ENCODE data around the gene LPXN. TPM values are rescaled to one million over a fixed set of nuclear protein-coding genes. Genes with fewer than 3 reads are reported as not detected.

LPXN gene
- total RNA-seq, 1 experiment from 2014 or later, result 2.1 TPM

DNA sequence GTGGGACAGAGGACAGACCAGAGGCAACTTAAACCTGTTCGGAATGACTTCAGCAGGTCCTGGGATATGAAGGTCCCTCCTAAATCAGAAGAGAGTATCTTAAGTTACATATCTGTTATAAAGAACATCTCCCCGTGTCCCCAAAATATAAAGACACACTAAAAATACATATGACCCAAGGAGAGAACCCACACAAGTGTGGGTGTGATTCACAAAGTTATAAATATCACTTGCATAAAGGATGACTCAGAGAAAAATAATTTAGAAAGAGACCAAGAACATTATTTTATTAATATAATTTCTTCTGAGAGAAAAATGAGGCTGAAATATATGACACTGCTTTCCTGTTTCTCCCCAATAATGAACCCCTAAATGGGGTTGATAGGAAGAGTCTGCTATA, 82.0 kb downstream of the LPXN start (continued):
- TF ChIP-seq JUN (CRISPR knock-in tag; IDR thresholded peaks at IDR 0.05) (no peak), ARID4B (CRISPR knock-in tag; IDR thresholded peaks at IDR 0.05; ENCODE audit: borderline replicate concordance) (no peak), ZNF121 (CRISPR knock-in tag; IDR thresholded peaks at IDR 0.05) (no peak)
- TF ChIP-seq, protein P1, sequence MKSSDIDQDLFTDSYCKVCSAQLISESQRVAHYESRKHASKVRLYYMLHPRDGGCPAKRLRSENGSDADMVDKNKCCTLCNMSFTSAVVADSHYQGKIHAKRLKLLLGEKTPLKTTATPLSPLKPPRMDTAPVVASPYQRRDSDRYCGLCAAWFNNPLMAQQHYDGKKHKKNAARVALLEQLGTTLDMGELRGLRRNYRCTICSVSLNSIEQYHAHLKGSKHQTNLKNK (CRISPR knock-in tag; IDR thresholded peaks at IDR 0.05), result no peak

DNA sequence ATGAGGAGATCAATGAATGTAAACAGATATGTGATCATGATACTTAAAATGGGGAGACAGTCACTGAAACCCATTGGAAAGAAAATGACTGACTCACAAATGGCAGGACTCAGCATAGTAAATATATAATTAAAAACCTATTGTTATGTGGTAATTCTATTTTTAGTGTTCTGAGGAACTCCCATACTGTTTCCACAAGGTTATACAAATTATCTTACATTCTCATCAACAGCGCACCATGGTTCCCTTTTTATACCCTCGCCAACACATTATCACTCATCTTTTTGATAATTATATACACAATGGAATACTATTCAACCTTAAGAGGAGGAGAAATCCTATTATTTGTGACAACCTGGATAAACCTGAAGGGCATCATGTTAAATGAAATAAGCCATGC, 84.8 kb downstream of the LPXN start:
- no peak for ATAC-seq

GRCh38 chr11:58487170-58487569, 88.5 kb downstream of the LPXN start:
- ATAC-seq, result no peak
- Mint-ChIP-seq H3K27me3 (ENCODE audit: low read depth) (no peaks in the 10 kb centered on the region), H3K4me3 (no peak overlapping the region), H3K36me3 (no peaks in the 10 kb centered on the region), H3K4me1 (peaks cover 9% of the 10 kb centered on the region), H3K9me3 (peaks cover 10% of the 10 kb centered on the region), H3K27ac (no peak overlapping the region)
- ChIA-PET CTCF (no interaction called here), POLR2A (no interaction called here)
- DNase-seq (ENCODE audit: low spot score), result no peak
- TF ChIP-seq NR3C1 (CRISPR knock-in tag; conservative IDR thresholded peaks at IDR 0.05; ENCODE audit: low read depth), result no peak
- no peak for TF ChIP-seq ATF1 (CRISPR knock-in tag; IDR thresholded peaks at IDR 0.05)
- TF ChIP-seq, protein P2, sequence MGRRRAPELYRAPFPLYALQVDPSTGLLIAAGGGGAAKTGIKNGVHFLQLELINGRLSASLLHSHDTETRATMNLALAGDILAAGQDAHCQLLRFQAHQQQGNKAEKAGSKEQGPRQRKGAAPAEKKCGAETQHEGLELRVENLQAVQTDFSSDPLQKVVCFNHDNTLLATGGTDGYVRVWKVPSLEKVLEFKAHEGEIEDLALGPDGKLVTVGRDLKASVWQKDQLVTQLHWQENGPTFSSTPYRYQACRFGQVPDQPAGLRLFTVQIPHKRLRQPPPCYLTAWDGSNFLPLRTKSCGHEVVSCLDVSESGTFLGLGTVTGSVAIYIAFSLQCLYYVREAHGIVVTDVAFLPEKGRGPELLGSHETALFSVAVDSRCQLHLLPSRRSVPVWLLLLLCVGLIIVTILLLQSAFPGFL (CRISPR knock-in tag; IDR thresholded peaks at IDR 0.05; ENCODE audit: borderline replicate concordance), result no peak
- no peak for TF ChIP-seq GABPB1 (CRISPR knock-in tag; IDR thresholded peaks at IDR 0.05)
- no peak for TF ChIP-seq TEAD4 (CRISPR knock-in tag; IDR thresholded peaks at IDR 0.05)
- TF ChIP-seq ZNF138 (CRISPR knock-in tag; conservative IDR thresholded peaks at IDR 0.05), result no peak
- TF ChIP-seq ZNF532 (CRISPR knock-in tag; IDR thresholded peaks at IDR 0.05; ENCODE audit: borderline replicate concordance), result no peak
- TF ChIP-seq, protein P3, sequence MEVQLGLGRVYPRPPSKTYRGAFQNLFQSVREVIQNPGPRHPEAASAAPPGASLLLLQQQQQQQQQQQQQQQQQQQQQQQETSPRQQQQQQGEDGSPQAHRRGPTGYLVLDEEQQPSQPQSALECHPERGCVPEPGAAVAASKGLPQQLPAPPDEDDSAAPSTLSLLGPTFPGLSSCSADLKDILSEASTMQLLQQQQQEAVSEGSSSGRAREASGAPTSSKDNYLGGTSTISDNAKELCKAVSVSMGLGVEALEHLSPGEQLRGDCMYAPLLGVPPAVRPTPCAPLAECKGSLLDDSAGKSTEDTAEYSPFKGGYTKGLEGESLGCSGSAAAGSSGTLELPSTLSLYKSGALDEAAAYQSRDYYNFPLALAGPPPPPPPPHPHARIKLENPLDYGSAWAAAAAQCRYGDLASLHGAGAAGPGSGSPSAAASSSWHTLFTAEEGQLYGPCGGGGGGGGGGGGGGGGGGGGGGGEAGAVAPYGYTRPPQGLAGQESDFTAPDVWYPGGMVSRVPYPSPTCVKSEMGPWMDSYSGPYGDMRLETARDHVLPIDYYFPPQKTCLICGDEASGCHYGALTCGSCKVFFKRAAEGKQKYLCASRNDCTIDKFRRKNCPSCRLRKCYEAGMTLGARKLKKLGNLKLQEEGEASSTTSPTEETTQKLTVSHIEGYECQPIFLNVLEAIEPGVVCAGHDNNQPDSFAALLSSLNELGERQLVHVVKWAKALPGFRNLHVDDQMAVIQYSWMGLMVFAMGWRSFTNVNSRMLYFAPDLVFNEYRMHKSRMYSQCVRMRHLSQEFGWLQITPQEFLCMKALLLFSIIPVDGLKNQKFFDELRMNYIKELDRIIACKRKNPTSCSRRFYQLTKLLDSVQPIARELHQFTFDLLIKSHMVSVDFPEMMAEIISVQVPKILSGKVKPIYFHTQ (CRISPR knock-in tag; IDR thresholded peaks at IDR 0.05), result no peak
- no peak for TF ChIP-seq ZSCAN18 (CRISPR knock-in tag; IDR thresholded peaks at IDR 0.05)
- TF ChIP-seq SOX15 (CRISPR knock-in tag; IDR thresholded peaks at IDR 0.05), result no peak

More for the DNA sequence above, 84.8 kb downstream of the LPXN start:
- POLR2A ChIA-PET, result no interaction called here
- Mint-ChIP-seq H3K27ac (no peak overlapping the region), H3K4me3 (no peak overlapping the region), H3K4me1 (peaks cover 9% of the 10 kb centered on the region), H3K36me3 (no peaks in the 10 kb centered on the region), H3K9me3 (peaks cover 4% of the 10 kb centered on the region), H3K27me3 (ENCODE audit: low read depth) (no peaks in the 10 kb centered on the region)
- DNase-seq (ENCODE audit: low spot score), result no peak
- CTCF ChIA-PET, result no interaction called here
- TF ChIP-seq HMGXB4 (CRISPR knock-in tag; IDR thresholded peaks at IDR 0.05), result no peak
- no peak for TF ChIP-seq PRRX2 (CRISPR knock-in tag; IDR thresholded peaks at IDR 0.05)
